GM12878 (cell line): Measurements from ENCODE around the gene PCDHGC3. TPM values are rescaled to one million over a fixed set of nuclear protein-coding genes. Genes with fewer than 3 reads are reported as not detected.
A peak's percentile ranks its signal among the peaks of the same experiment; 100 is the strongest.

ENCODE experiments used
- ATAC-seq: fragments of 200-7000 bp; cut with Tn5 transposase; 3 replicates; pipeline ENCODE4 v1.9.1; 2020; ENCODE audit warnings: mild to moderate bottlenecking, moderate library complexity
- BruUV-seq: library from RNA; stranded (reverse); fragments of 400-500 nt; replicated peaks from 2 replicates; lab custom pipeline; 2021; lab: Mats Ljungman, UMichigan
- CTCF ChIA-PET: fragments of 300-600 bp; sonication (Branson Sonifier 250); formaldehyde crosslinking; extraction: SDS; loops from one replicate; lab custom pipeline; 2021; ENCODE audit warnings: inconsistent platforms; lab: Yijun Ruan, JAX
- POLR2A ChIA-PET: fragments of 350-600 bp; formaldehyde crosslinking; extraction: SDS; loops from one replicate; lab custom pipeline; 2021; ENCODE audit warnings: inconsistent platforms; lab: Charles Lee
- RAD21 ChIA-PET: fragments of 300-600 bp; sonication (Branson Sonifier 250); formaldehyde crosslinking; loops from one replicate; lab custom pipeline; 2023; ENCODE audit warnings: antibody characterized with exemption; ENCODE audit not compliant: unreplicated experiment; lab: Charles Lee
- SMC1A ChIA-PET: fragments of 300-600 bp; sonication (Branson Sonifier 250); formaldehyde crosslinking; loops from one replicate; lab custom pipeline; 2023; ENCODE audit not compliant: unreplicated experiment, uncharacterized antibody; lab: Charles Lee
- DNase-seq: peaks from one replicate; pipeline ENCODE4 v3.0.0-alpha.2; 2011; ENCODE audit warnings: low read depth, low spot score
- FAIRE-seq: peaks from 3 replicates; lab custom pipeline; 2011; peaks lifted over from hg19 to GRCh38; lab: Jason Lieb, UNC
- H2AFZ ChIP-seq: 2 replicates; pipeline ENCODE4 v1.6.0; 2011; ENCODE audit warnings: low read depth, low read length, control low read depth; ENCODE audit not compliant: control insufficient read depth
- H3K27ac ChIP-seq: 2 replicates; pipeline ENCODE4 v1.5.1; 2011; ENCODE audit warnings: control low read depth; ENCODE audit not compliant: control insufficient read depth, insufficient read depth
- H3K27me3 ChIP-seq, 2 experiments: replicated peaks in 1 of 2; 2 replicates each; pipeline versions ENCODE4 v1.6.0 to v1.6.1; 2011; ENCODE audit warnings: low read length in 1 of 2; ENCODE audit not compliant: control insufficient read depth in 2 of 2, insufficient read depth in 2 of 2
- H3K36me3 ChIP-seq, 2 experiments: 2 replicates each; pipeline ENCODE4 v1.5.1; 2011; ENCODE audit warnings: low read length in 1 of 2; ENCODE audit not compliant: control insufficient read depth in 2 of 2, insufficient read depth in 2 of 2
- H3K4me1 ChIP-seq: 2 replicates; pipeline ENCODE4 v1.6.1; 2011; ENCODE audit warnings: mild to moderate bottlenecking, low read length, moderate library complexity, mixed read lengths; ENCODE audit not compliant: control insufficient read depth, insufficient read depth
- H3K4me2 ChIP-seq: 2 replicates; pipeline ENCODE4 v1.6.0; 2011; ENCODE audit warnings: control low read depth; ENCODE audit not compliant: control insufficient read depth, insufficient read depth
- H3K4me3 ChIP-seq: fragments of 200-600 bp; sonication (generic); 2 replicates; pipeline ENCODE4 v1.5.1; 2016
- H3K79me2 ChIP-seq: 2 replicates; pipeline ENCODE4 v1.6.0; 2011; ENCODE audit warnings: low read length; ENCODE audit not compliant: control insufficient read depth, insufficient read depth
- H3K9ac ChIP-seq: 2 replicates; pipeline ENCODE4 v1.8.0; 2011; ENCODE audit warnings: low read length, control low read depth, mixed read lengths; ENCODE audit not compliant: control insufficient read depth, insufficient read depth
- H3K9me3 ChIP-seq: replicated peaks from 3 replicates; pipeline ENCODE4 v1.5.1; 2011; ENCODE audit warnings: mild to moderate bottlenecking, low read length; ENCODE audit not compliant: control insufficient read depth, insufficient read depth
- H4K20me1 ChIP-seq: 2 replicates; pipeline ENCODE4 v1.6.0; 2011; ENCODE audit not compliant: control insufficient read depth, insufficient read depth
- BMI1 ChIP-seq: fragments of 450-650 bp; IDR thresholded peaks from 2 replicates; pipeline ENCODE4 v1.6.1; 2016; ENCODE audit warnings: mild to moderate bottlenecking, moderate library complexity, borderline replicate concordance
- EP300 ChIP-seq, 2 experiments: fragments of 150-350 bp in 1 of 2; IDR thresholded peaks; 2 replicates each; pipeline ENCODE4 v1.6.1; 2011 to 2012; ENCODE audit warnings: low read depth in 2 of 2, low read length in 2 of 2, borderline replicate concordance in 1 of 2, improper control_type of control experiment in 1 of 2, inconsistent platforms in 1 of 2; ENCODE audit not compliant: control insufficient read depth in 1 of 2
- NR2F1 ChIP-seq: fragments of 450-650 bp; conservative IDR thresholded peaks from 2 replicates; pipeline ENCODE4 v1.6.1; 2017; ENCODE audit warnings: mild to moderate bottlenecking
- REST ChIP-seq: IDR thresholded peaks from 2 replicates; pipeline ENCODE4 v1.6.1; 2012; ENCODE audit warnings: mild to moderate bottlenecking, low read depth, low read length
- SIN3A ChIP-seq: IDR thresholded peaks from 2 replicates; pipeline ENCODE4 v1.6.1; 2012; ENCODE audit warnings: low read depth, low read length, improper control_type of control experiment
- SIX5 ChIP-seq: IDR thresholded peaks from 2 replicates; pipeline ENCODE4 v1.6.1; 2011; ENCODE audit warnings: mild to moderate bottlenecking, low read depth, low read length, moderate library complexity; ENCODE audit not compliant: severe bottlenecking
- SMC3 ChIP-seq: IDR thresholded peaks from 2 replicates; pipeline ENCODE4 v1.6.1; 2011; ENCODE audit warnings: low read length, improper control_type of control experiment, borderline replicate concordance
- SUPT20H ChIP-seq: IDR thresholded peaks from 2 replicates; pipeline ENCODE4 v1.6.1; 2011; ENCODE audit warnings: low read depth, mild to moderate bottlenecking, low read length, moderate library complexity, borderline replicate concordance; ENCODE audit not compliant: control insufficient read depth
- in situ Hi-C: fragments of 300-500 bp; cut with MboI; formaldehyde crosslinking; loops from 9 replicates; pipeline ENCODE4 v1.14.3; 2018; ENCODE audit warnings: mixed read lengths
- intact Hi-C: fragments of 100-400 bp; cut with micrococcal nuclease; formaldehyde crosslinking; loops from one replicate; pipeline ENCODE4 v1.14.2; 2022; ENCODE audit not compliant: unreplicated experiment
- polyA plus RNA-seq, 11 experiments: library from polyadenylated mRNA; depleted of rRNA in 4 of 11; unstranded in 6 of 11; stranded (reverse) in 5 of 11; fragments of >200 nt; fragmentation: Nextera tagmentation in 4 of 11; fragmentation: Illumina TruSeq in 1 of 11; extraction: Ambion mirVana in 4 of 11; extraction: Trizol in 1 of 11; gene quantifications; 1 replicate in 1 of 11; 2 replicates in 10 of 11; pipeline versions ENCODE4 v1.2.1 to v1.2.3, GENCODE V29; 2011 to 2016; ENCODE audit warnings: inconsistent platforms in 2 of 11, missing spikeins in 2 of 11, low read depth in 1 of 11
- total RNA-seq, 4 experiments: library from RNA; depleted of rRNA in 3 of 4; stranded (reverse); fragments of >200 nt in 3 of 4; fragmentation: Illumina TruSeq in 1 of 4; extraction: Trizol in 1 of 4; gene quantifications; 2 replicates each; pipeline versions ENCODE4 v1.2.1 to v1.2.3, GENCODE V29; 2013 to 2021
- TF ChIP-seq, protein P1 (sequence below): IDR thresholded peaks from 2 replicates; pipeline ENCODE4 v1.6.1; 2012; ENCODE audit warnings: low read depth, low read length, improper control_type of control experiment

The PCDHGC3 gene
- total and polyA plus RNA-seq, 10 of the 15 experiments (the other 5 are each of a cell fraction or from before 2014, with no cell fraction given) = 0.53 to 22.1 (median 12.0) TPM

GRCh38 chr5:141479776-141480175, 4.0 kb downstream of the PCDHGC3 start:
- in situ Hi-C loops = loop anchor here (5.0 kb wide), 1 partner anchor 48 kb away; no protein-coding TSS in a partner anchor
- ATAC-seq (no peak), DNase-seq (no peak), FAIRE-seq (no peak)
- POLR2A ChIA-PET = no interaction called here
- Histone ChIP-seq H3K4me2 (0 out of 2 replicates have a peak overlapping the region, but pooled peaks have one; percentile 30), H3K4me3 (no peak overlapping the region), H3K36me3 (no peaks in the 10 kb centered on the region), H3K79me2 (no peaks in the 10 kb centered on the region), H3K27me3 (no peaks in the 10 kb centered on the region; a peak in 1 of 4 replicates), H3K27ac (no peak overlapping the region), H4K20me1 (no peaks in the 10 kb centered on the region), H3K4me1 (peaks cover 19% of the 10 kb centered on the region), H2AFZ (no peak overlapping the region), H3K9ac (no peak overlapping the region), H3K9me3 (no peaks in the 10 kb centered on the region)
- no TSS peak for BruUV-seq
- TF ChIP-seq NR2F1 (no peak), SMC3 (no peak), EP300 (IDR thresholded peaks at IDR 0.05; ENCODE audit: borderline replicate concordance in 1 of 2, control insufficient read depth in 1 of 2, low read depth in 2 of 2, low read length in 2 of 2) (no peak), REST (no peak), BMI1 (no peak), SIN3A (no peak), SUPT20H (no peak), SIX5 (no peak)
- TF ChIP-seq, protein P1, sequence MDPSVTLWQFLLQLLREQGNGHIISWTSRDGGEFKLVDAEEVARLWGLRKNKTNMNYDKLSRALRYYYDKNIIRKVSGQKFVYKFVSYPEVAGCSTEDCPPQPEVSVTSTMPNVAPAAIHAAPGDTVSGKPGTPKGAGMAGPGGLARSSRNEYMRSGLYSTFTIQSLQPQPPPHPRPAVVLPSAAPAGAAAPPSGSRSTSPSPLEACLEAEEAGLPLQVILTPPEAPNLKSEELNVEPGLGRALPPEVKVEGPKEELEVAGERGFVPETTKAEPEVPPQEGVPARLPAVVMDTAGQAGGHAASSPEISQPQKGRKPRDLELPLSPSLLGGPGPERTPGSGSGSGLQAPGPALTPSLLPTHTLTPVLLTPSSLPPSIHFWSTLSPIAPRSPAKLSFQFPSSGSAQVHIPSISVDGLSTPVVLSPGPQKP = no peak
- RAD21 ChIA-PET = no interaction called here
- SMC1A ChIA-PET = interaction anchor here (1.2 to 1.9 kb wide), 4 partner anchors 28 to 84 kb away, joined by 4 to 9 read pairs (median 6); partner anchors contain the start of gene PCDHGA10
- CTCF ChIA-PET = interaction anchor here (0.8 to 8.1 kb wide), 4 partner anchors 31 to 157 kb away, joined by 3 to 90 read pairs (median 18); partner anchors contain the start of genes HDAC3 and RELL2
- intact Hi-C loops = no loop called here
